IPS DF 4.7 (cell line): Measurements from ENCODE around the gene ARHGAP12.

Source experiments
- DNase-seq: peaks from one replicate; pipeline ENCODE4 v3.0.0-alpha.2; 2013; ENCODE audit warnings: low spot score; ENCODE audit errors: extremely low read depth

ARHGAP12 gene

DNA sequence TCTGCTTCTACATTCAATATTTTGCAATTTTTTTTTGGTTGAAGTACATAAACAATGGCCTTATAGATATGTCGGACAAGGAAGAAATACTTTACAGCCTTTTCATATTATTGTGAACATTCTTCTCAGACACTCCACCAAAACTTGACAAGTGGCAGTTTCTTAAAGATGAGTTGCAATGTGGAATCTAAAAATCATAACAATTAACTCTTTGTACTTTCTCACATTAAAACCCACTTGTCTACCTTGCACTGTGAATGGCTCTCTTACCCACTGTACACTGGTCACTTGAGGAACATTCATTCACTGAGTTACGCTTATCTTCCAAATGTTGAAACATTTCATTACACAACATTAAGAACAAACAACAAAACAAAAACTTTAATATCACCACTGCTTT lies 44.2 kb downstream of the ARHGAP12 start:
- no peak for DNase-seq

DNA sequence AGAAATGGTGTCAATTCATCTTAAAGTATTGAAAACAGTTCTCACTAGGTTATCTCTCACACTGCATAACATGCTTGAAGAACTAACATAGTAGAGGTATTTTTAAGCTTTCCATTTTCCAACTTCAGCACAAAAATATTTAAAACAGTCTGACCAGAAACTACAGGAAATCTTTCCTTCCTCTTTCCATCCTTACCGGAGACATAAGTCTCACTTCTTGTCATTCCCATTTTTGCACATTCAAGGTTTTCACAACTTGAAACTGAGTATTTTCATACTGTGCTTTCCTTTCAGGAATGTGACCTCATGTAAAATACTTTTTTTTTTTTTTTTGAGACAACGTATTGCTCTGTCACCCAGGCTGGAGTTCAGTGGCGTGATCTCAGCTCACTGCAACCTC lies 45.2 kb downstream of the ARHGAP12 start:
- DNase-seq = no peak

DNA sequence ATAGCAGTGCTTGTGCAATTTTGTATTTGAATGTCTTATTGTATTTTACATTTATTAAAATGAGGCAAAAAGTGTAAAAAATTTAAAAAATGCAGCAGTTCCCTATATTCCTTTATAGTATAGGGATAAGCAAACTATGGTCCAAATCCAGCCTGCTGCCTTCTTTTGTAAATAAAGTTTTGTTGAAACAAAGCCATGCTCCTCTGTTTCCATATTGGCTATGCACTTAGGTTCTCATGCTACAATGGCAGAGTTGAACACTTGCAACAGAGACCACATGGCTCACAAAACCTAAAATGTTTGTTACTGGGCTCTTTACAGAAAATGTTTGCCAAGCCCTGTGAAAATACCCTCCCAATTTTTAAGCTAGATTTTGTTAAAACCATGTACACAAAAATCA lies 50.1 kb downstream of the ARHGAP12 start:
- DNase-seq = no peak

DNA sequence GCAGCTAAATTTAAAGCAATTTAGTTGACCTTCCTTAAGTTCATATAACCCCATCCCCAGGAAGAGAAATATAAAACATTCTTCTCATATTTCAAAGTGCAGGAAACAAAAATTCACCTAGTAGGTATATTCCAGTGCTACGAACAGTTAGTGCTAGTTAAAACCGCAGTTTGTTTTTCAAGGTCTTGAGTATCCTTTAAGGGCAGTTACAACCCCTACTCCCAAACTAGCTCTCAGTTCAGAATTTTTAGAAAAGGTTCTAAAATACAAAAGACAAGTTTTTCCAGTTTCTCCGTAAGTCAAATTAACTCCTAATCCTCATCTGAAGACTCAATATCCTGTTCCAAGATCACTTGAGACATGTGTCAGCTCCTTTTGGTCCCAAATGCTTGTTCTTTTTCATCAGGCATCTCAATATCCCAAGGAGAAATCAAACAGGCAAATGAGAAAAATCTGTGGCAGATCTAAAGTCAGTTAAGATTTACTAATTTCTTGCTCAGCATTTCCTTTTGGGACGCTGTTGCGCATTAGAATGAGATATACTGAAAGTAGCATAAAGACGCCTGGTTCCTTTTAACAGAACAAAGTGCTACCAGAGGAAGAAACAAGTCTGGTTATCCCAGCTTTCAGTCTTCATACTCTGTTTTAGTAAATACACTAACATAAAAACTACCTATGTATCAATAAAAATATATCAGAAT lies 51.8 kb downstream of the ARHGAP12 start:
- DNase-seq = no peak

DNA sequence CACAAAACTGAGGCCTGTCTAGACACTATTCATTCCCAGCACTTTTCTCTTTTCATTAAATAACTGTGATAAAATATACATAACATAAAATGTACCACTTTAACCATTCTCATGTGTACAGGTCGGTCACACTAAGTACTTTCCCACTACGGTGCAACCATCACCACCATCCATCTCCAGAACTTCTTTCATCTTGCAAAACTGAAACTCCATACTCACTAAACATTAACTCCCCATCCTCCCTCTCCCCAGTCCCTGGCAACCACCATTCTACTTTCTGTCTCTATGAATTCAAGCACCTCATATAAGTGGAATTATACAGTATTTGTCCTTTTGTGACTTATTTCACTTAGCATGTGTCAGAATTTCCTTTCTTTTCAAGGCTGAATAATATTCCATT lies 53.0 kb downstream of the ARHGAP12 start:
- no peak for DNase-seq

DNA sequence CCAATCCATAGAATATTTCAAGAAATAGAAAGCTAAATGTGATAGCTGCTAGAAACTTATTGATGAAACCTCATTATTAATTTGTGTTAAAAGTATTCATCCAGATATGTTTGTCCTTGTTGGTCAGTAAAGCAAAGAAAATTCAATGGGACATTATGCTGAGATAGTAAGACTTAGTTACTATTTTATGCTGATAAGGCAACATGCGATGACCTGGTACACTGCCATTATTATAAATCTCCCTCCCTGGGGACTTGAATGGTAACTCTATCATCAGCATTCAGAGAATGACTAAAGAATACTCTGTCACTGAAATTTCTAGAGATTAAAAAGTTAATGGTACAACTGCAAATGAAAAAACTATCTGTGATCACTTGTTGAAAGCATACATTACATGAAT lies 54.9 kb downstream of the ARHGAP12 start:
- DNase-seq = no peak

DNA sequence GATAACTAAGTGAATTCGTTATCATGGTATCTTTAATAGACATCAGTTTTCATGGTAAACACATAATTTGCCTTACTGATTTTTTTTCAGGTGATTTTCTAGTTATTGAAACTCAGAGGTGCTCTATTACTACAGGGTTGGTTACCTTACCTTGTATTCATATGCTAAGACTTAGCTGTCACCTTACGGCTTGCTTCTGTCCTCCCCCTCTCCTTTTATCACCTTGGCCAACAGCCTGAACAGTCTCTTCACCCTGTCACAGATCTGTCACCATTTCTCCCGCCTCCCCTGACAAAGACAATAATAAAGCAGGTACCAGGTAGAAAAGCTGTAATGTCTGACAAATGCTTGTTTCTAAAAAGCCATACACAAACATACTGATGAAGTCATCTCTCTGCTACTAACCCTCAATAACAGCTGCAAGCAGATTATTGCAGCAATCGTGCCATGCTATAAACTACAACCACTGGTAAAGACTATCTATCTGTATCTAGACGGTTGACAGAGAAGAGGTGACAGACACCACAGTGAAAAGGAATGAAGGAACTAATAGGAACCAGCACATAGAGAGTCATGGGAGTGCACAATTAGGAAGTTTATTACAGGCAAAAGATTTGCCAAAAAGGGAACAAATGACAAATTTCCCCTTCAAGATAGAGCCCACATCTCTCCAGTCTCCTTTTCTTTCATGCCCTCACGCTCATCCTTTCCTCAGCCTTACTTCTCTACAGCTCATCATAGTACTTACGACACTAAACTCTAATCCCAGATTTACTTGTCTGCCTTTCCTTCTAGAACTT lies 57.2 kb downstream of the ARHGAP12 start:
- DNase-seq = no peak

DNA sequence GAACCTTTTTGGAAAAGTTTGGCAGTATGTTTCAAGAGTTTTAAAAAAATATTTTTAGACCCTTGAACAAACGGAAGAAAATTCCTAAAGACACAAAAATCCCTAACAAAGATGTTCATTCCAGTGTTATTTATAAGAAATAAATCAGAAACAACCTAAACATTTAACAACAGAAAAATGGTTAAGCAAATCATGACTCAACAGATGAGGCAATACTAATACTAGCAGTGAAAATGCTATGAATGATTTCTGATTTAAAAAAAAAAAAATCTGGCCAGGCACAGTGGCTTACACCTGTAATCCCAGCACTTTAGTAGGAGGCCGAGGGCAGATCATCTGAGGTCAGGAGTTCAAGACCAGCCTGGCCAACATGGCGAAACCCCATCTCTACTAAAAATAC lies 61.0 kb downstream of the ARHGAP12 start:
- no peak for DNase-seq

DNA sequence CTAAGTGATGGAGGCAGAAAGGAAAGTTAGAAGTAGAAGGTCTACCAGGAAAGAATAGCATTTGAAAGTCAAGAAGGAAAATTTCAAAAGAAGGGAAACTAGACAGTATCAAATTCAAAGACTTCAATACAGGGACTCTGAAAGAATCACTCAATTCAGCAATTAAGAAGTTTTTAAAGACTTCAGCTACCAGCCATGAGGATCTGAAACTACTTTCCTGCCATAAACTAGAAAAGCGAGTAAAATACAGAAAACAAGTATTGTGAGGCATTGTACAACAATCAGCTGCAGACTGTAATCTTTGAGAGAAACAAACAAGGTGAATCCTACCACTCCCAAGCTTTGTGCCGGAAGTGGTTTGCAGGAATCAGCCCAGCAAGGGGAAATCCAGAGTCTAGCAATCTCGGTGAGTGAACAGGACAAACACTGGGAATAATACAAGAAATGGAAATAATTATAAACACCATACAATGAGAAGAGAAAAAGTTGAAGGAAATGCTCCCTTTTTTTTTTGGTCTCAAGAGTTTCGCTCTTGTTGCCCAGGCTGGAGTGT lies 62.4 kb downstream of the ARHGAP12 start:
- no peak for DNase-seq

DNA sequence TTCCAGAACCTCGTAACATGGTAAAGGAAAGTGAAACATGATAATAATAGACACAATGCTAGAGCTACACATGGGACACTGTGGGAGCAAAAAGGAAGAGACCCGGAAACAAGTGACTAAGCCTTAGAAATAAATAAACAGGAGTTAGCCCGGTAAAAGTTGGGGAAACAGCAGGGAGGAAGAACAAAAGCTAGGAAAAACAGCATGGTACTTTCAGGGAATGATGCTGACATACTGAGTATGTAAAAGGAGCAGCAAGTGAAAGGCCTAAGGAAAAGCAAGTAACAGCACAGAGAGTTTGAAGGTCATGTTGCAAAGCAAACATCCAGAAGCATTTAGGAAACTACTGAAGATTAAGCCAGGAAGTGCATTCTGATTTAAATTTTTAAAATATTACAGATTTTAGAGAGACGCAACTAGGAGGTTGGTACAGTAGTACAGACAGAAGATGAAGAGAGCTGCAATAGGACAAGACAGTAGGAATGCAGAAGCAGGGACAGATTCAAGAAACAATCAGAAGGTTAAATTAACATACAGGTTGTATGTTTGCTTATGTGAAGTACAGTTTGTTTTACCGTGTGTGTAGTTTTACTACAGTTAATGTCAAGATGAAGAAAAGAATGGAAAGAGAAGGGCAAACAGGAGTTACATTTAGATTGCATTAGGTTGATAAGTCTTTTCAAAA lies 63.7 kb downstream of the ARHGAP12 start:
- DNase-seq = peak; percentile 58

DNA sequence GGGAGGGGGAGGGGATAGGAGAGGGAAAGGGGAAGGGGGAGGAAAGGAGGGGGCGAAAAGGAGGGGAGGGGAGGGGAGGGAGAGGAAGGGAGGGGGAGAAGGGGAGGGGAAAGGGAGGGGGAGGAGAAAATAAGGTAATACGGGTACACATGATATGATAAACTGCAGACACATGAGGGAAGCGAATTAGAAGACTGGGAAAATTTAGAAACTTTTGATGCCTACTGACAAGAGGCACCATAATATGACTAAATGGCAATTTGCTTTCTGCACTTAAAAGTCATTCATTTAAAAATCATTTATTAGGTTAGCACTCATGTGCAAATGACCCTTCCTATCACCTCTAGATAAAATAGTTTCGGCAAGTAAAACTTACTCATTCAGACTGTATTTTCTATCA lies 73.6 kb downstream of the ARHGAP12 start:
- no peak for DNase-seq

DNA sequence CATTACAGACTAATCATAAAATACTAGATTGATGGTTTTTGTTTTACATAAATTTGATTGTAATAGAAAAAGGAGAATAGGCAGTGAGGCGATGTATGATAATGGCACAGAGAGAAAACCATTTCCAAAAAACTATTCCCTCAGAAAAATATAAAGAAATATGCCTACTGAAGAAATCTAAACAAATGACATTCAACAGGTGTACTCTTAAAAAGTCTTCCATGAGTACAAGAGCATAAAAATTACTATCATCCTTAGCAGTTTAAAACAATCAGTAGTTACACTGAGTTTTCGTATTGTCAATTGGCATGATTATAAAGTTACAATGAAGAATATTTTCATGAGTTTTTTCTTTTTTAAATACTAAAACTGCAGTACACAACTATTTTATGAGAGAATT lies 75.0 kb downstream of the ARHGAP12 start:
- DNase-seq = no peak

DNA sequence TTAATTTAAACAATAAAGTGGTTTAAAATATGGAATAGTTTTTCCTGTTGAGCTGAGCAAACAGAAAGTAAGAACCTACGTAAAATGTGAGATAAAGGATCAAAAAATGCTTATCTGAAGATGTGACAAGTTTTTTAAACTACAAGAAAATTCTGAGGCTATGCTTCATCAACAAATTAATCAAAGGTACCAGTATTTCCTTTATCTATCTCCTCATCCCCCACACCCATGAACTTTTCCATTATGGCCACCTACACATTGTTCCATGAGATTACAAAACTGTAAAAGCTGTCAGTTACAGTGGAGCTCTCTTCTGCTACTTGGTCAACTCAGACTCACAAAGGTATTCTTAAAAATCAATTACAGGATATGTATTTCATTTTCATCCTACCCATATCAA lies 77.4 kb downstream of the ARHGAP12 start:
- no peak for DNase-seq

DNA sequence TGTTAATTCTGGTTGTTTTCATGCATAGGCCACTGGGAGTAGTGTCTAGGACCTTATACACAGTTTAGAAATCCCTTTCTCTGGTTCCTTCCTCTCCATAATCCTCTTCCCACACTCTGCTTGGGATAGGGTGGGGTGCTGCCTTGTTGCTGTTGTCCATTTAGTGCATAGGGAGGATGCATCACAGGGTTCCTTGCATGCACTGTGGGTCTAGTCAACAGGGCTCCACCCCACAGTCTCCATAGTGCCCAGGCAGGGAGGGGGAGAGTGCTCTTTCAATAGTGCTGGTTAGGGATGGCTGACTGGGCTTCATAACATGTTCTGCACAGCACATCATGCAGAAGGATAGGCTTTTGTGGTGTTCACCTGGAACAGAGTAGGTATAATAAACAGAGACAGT lies 81.1 kb downstream of the ARHGAP12 start:
- DNase-seq = no peak

DNA sequence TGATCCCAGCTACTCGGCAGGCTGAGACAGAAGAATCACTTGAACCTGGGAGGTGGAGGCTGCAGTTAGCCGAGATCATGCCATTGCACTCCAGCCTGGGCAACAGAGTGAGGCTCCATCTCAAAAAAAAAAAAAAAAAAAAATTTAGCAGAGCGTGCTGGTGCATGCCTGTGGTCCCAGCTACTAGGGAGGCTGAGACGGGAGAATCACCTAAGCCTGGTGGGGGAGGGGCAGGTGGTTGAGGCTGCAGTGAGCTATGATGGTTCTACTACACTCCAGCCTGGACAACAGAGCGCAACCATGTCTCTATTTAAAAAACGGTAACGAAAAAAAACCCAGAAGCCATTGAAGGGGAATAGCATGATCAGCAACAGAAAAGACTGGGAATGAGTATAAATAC lies 89.9 kb downstream of the ARHGAP12 start:
- DNase-seq = no peak

DNA sequence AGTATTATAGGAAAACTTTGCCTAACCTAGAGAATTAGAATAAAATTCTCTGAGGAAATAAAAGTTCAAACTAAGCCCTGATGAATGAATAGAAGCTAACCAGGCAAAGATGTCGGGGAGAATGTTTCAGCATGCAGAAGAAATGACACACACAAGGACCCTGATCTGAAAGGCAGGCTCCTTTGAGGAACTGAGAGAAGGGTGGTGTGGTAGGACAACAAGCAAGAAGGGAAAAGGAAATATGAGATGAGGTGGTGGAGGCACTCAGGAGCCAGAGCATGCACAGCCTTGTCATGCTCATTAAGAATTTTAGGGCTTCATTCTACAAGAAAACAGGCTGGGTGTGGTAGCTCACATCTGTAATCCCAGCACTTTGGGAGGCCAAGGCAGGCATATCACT lies 90.6 kb downstream of the ARHGAP12 start:
- no peak for DNase-seq

DNA sequence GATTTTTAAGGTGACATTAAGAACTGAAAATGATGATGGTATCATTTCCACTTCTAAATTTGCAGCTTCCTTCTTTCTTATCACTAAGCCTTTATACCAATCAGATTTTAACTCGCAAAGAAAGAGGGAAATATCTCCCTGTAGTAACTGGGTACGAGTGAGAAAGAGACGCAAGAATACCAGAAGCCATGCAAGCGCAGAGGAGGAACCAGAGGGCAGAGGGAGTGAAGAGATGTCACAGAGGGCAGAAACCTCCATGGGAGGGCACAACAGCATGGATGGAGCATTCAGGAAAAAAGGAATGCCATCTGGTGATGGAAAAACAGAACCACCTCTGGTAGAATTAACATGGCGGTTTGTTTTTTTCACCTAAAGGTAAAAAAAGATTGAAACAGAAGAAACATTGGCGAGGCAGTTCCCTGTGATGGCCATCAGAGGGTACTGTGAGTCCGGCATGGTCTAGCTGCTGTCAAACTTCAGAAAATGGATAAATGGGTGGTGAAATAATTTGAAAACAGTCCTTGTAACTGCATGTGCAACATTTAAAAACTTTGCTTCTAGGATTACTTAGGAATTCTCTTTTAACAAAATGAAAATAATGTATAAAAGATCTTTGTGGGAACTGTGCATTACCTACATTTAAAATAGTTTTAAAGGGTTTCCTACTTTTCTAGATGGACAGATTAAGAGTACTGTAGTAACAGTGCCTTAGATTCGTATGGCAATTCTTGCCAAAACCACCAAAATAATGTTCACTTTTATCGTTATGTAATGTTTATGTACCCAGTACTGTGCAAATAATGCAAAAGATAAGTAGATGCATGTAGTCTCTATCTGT lies 91.8 kb downstream of the ARHGAP12 start:
- peak; percentile 19 for DNase-seq

DNA sequence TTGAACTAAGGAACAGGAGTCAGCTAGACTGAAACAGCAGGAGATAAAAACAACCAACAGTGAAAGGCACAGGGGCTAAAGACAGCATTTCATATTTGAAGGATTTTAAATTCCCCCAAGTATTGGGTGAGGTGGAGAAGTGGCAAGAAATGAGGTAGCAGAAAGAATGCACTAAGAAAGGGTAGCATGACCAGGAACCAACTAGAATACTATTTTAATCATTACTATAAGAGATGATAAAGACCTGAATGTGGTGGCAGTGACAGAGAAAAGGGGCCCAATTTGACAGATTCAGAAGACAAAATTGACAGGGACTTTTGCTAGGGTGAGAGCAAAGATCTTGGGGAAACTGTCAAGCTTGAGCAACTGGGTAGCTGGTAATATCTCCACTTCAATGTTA lies 94.9 kb downstream of the ARHGAP12 start:
- no peak for DNase-seq

DNA sequence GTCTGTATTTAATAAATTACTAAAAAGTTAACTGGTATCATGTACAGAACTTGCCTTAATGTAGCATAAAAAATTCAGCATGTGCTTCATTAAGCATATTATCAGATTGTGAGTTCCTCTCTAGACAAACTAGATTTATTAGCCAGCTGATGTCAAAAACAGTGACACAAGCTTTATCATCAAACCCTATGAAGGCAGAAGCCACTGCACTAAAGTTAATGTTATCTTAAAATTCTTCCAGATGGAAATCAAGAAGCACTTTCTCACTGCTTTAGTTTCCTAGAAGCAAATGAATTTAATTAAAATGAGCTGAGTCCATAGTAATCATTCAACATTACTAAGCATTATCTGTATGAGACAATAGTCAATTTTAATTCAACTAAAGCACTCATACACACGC lies 96.4 kb downstream of the ARHGAP12 start:
- DNase-seq = no peak

DNA sequence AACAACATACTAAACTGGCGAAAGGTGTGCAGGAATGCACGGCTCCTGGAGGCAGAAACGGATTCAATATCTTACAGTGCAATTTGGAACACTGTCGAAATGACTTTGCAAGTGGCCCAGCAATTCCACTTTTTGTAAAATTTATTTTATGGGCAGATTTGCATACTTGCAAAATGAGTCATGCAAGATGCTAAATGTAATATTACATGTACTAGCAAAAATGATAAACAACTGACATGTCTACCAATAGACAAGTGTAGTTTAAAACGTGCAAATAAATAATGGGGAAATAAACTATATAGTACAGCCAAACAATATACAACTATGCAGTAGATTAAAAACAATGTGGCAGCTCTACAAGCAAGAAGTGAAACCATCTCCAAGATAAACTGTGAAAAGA lies 97.7 kb downstream of the ARHGAP12 start:
- no peak for DNase-seq

DNA sequence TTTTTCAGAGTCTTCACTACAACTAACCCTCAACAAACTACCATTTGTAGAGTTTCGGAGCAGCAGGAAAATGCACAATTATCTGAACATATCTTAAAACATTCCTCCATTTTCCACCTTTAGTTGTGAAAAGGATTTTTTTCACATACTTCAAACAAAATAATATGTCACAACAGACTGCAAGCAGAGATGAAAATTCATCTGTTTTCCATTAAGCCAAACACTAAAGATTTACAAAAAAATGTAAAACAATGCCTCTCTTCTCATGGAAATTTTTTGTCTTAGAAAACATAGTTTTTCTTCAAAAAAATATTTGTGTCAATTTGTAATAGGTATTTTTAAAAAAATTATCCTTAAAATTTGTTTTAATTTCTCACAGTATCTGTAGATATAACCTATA lies 98.9 kb downstream of the ARHGAP12 start:
- no peak for DNase-seq
